Stimulated activated CD4-positive, alpha-beta T cell treated with anti-CD3 and anti-CD28 coated beads, Interleukin-15, amount 100 ng/mL, for 24 hours (primary cell): Measurements from ENCODE around the gene CDKN2AIP.
A peak's percentile ranks its signal among the peaks of the same experiment; 100 is the strongest.
"Not testable (repeated sequence)": the region's sequence is repeated elsewhere in the genome, so short reads cannot be mapped to it uniquely, and the experiment has no call there.

Source experiments
- DNase-seq: peaks from one replicate; pipeline ENCODE4 v3.0.0-alpha.2; 2020

Gene CDKN2AIP

DNA sequence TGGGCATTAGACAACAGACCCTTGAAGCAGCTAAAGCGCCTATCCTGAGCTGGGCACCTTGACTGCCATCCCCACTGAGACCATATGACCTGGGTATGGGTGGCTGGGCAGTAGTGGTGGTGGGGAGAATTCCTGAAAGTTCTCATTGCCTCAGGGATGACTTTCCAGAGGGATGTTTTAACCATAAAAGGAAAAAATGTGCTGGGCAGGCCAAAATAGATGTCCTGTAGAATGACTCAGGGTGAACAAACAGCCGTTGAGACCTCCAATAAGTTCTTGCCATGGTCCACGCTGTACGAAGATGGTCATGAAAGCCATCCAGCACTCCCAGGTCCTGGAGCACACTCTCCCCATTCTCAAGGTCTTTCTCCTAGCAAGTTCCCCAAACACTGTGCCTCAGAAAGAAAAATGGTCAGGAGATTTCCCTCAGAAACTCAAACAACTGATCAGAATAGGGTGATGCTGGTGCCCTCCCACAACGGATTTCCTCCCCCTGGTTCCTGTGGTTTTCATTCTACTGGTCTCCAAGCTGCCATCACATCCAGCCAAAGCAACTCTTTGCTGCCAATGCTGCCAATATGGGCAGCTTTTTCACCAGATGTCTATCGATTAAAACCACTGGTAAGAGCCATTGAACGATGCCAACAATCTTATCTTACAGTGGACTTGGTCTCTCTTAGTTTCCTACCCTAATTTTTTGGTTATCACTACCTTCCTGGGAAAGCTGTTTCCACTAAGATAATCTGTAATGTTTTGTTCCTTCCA lies 11.2 kb downstream of the CDKN2AIP start:
- no peak for DNase-seq

DNA sequence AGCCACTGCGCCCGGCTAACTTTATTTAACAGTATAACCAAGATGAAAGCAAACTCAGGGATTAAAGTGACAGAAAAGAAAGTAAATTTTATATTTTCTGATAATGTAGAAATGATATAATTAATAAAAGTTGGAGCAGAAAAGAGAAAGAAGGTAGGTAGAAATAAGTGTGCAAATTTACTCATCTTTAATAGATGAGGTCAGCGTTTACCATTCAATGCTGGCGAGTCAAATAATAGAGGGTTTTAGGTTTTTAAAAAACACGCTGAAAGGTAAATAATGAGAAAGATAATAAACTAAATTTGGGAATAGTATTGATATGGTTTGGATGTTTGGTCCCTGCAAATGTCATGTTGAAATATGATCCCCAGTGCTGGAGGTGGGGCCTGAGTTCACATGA lies 13.6 kb downstream of the CDKN2AIP start:
- no peak for DNase-seq

DNA sequence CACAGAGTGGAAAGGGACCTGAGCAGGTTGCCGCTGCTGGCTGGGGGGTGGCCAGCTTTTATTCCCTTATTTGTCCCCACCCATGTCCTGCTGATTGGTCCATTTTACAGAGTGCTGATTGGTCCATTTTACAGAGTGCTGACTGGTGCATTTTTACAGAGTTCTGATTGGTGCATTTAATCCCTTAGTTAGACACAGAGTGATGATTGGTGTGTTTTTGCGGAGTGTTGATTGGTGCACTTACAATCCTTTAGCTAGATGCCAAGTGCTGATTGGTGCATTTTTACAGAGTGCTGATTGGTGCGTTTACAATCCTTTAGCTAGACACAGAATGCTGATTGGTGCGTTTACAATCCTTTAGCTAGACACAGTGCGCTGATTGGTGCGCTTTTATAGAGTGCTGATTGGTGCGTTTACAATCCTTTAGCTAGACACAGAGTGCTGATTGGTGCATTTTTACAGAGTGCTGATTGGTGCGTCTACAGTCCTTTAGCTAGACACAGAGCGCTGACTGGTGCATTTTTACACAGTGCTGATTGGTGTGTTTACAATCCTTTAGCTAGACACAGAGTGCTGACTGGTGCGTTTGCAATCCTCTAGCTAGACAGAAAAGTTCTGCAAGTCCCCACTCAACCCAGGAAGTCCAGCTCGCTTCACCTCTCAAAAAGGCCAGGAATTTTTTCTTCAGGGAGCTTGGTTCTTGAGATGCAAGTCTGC lies 19.6 kb downstream of the CDKN2AIP start:
- not testable (repeated sequence) for DNase-seq

DNA sequence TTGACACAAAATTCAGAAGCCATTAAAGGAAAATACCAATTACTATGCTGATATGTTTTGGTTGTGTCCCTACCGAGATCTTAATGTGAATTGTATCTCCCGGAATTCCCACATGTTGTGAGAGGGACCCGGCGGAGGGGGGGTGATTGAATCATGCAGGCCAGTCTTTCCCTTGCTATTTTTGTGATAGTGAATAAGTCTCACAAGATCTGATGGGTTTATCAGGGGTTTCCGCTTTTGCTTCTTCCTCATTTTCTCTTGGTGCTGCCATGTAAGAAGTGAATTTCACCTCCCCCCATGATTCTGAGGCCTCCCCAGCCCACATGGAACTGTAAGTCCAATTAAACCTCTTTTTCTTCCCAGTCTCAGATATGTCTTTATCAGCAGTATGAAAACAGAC lies 21.4 kb downstream of the CDKN2AIP start:
- not testable (repeated sequence) for DNase-seq

DNA sequence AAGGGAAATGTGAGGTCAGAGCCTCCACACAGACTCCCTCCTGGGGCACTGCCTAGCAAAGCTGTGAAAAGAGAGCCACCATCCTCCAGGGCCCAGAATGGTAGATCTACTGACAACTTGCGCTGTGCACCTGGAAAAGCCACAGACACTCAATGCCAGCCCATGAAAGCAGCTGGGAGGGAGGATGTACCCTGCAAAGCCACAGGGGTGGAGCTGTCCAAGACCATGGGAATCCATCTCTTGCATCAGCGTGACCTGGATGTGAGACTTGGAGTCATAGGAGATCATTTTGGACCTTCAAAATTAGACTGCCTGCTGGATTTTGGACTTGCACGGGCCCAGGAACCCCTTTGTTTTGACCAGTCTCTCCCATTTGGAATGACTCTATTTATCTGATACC lies 22.8 kb downstream of the CDKN2AIP start:
- no peak for DNase-seq

DNA sequence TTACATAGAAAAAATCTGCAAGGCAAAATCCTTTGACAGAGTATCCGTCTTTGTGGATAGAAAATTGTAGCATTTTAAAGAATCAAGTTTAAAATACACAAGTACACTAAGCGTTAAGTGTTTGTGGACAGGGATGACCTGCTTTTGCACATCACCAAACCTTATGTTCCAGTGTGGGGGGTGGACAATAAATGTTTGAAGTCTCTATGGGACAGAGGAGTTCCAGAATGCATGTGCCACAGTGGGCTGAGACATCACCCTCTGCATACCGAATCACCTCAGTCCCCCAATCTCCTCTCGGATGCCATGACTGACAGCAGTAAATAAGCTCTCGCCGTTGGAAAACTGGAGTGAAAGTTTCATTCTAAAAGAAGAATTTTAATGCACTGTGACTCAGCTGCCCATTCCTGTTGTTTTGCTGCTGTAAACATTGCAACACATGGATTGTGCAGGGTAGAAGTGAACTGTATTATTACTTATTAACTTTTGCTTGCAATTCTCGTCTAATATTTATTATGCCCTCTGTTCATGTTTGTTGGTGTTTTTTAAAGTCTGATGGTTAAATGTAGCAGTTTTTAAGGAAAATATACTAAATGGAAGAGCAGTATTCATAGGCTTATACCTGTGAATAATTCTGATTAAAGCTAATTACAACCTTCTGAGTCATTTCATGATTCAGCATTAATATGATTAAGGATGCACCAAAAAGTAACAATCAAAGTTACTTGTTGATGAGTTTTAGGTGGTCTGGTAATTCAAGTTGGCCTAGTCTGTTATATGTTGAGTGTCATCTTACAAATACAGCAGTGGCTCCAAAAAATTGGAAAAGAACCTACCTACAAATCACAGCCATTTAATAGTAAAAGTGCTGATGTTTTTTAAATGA lies 24.0 kb downstream of the CDKN2AIP start:
- DNase-seq: no peak

DNA sequence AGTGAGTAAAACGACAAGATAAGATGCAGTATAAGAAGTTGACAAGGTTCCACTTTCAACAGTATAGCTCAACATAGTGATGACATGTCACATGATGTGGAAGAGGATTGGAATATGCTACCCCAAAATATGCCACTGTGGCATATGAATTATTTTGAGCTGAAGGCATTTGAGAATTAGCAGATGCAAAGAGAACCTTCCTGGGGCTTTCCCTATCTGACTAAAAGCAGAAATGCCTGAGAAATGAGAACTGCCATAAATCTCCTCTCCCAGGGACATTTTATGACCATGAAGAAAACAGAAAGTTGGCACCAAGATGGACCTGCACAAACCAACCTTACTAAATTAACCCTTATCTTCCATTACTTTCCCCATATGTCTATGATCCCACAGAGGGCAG lies 24.8 kb downstream of the CDKN2AIP start:
- no peak for DNase-seq

DNA sequence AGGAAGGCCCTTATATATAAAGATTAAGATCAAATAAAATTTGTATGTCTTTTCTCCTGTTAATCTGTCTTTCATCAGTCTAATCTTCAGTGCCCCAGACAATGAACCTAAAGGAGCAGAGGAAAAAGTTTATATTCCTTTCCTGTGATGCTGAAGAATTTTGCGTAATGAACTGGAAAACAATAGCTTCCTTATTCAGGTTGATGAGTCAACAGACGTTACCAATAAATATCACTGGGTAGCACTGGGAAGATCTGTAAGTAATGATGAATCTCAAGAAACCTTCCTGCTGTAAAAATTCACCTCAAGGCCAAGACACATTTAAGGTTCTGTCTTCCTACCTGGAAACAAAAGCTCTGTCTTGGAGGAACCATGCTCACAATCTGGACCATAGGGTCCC lies 25.5 kb downstream of the CDKN2AIP start:
- DNase-seq: no peak

DNA sequence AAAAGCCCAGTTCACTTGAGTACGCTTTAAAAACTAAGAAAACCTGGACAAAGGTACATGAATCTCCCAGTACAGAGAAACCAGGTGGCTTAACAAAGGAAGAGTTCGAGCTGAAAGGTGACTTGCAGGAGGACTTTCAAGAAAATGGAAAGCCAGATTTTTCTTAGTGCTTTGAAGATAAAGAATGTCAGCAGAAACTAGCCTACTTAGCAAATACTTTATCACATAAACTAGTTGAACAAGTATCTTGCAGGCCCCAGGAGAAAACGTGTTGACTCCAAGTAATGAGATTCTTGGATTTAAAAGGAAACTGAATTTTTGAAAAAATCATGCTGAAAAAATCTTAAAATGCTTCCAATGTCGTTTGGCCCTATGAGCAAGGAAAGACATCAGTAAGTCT lies 26.4 kb downstream of the CDKN2AIP start:
- DNase-seq: no peak

DNA sequence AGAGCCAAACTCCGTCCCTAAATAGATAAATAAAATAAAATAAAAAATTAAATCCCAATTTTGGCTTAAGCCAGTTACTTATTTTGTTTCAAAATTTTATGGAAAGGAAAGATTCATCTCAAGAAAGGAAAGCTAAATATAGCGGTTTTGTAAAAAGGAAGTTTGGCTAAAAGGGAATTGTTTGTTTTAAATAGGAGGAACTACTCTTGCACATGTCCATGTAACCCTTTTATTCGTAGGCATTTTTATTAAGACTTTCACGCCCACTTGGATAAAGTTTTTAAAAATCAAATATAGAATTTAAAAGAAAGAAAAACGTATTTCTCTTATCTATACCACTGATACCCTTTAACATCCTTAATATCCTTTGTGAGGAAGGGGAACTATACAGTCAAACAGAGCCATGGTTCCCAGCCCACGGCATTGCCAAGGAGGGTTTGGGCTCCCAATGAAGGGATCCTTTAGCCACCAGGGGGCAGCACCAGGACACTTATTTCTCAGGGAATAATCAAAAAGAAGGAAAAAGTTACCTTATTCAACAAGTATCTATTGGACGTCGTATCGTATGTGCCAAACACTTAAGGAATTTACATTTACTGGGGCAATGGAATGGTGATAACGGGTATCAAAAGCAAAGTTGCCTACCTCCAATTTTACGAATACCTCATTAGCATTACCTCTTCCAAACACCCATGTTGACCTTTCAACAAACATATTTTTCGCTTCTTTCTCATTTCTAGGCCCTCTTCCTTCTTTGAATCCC lies 27.7 kb downstream of the CDKN2AIP start:
- peak; percentile 89 for DNase-seq

DNA sequence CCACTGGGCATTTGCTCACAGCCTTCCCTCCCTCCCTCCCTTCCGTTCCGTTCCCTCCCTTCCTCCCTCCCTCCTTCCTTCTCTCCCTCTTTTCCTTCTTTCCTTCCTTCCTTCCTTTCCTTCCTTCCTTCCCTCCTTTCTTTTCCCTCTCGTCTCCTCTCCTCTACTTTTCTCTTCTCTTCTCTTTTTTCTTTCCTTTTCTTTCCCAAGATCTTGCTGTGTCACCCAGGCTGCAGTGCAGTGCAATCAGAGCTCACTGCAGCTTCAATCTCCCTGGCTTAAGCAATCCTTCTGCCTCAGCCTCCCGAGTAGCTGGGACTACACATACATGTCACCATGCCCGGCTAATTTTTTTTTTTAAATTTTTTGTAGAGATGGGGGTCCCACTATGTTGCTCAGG lies 33.7 kb downstream of the CDKN2AIP start:
- DNase-seq: no peak

DNA sequence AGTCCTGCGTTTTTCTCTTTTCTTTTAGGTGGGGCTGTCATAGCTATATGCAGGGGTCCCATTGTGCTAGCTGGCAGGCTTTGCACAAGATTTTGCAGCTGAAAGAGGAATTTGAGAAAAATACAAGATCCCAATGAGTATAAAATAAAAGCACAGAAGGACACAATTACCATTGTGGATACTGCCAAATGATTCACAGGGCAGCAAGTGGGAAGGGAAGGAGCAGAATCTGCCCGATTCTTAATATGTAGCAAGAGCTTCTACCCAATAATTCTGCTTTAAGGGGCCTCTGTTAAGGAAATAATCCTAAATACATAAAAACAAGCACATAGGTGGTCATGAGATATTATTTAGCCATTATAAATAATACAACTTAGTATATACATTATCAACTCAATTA lies 34.5 kb downstream of the CDKN2AIP start:
- DNase-seq: no peak

DNA sequence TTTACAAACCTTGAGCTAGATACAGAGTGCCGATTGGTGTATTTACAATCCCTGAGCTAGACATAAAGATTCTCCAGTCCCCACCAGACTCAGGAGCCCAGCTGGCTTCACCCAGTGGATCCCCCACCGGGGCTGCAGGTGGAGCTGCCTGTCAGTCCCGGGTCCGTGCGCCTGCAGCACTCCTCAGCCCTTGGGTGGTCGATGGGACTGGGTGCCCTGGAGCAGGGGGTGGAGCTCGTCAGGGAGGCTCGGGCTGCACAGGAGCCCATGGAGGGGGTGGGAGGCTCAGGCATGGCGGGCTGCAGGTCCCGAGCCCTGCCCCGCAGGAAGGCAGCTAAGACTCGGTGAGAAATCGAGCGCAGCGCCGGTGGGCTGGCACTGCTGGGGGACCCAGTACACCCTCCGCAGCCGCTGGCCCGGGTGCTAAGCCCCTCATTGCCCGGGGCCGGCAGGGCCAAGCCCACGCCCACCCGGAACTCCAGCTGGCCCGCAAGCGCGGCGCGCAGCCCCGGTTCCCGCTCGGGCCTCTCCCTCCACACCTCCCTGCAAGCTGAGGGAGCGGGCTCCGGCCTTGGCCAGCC lies 38.2 kb downstream of the CDKN2AIP start:
- not testable (repeated sequence) for DNase-seq

DNA sequence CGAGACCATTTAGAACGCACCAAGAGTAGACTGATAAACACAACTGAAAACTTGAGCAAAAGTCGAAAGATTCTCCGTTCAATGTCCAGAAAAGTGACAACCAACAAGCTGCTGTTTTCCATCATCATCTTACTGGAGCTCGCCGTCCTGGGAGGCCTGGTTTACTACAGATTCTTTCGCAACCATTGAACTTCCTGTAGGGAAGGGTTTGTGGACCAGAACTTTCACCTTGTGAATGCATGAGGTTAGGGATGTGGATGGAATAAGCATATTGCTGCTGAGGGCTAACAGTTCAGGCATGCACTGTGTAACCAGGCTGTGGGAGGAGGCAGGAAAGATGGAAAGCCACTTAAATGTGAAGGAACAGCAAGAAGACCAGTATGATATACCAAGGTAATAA lies 39.6 kb downstream of the CDKN2AIP start:
- DNase-seq: no peak

DNA sequence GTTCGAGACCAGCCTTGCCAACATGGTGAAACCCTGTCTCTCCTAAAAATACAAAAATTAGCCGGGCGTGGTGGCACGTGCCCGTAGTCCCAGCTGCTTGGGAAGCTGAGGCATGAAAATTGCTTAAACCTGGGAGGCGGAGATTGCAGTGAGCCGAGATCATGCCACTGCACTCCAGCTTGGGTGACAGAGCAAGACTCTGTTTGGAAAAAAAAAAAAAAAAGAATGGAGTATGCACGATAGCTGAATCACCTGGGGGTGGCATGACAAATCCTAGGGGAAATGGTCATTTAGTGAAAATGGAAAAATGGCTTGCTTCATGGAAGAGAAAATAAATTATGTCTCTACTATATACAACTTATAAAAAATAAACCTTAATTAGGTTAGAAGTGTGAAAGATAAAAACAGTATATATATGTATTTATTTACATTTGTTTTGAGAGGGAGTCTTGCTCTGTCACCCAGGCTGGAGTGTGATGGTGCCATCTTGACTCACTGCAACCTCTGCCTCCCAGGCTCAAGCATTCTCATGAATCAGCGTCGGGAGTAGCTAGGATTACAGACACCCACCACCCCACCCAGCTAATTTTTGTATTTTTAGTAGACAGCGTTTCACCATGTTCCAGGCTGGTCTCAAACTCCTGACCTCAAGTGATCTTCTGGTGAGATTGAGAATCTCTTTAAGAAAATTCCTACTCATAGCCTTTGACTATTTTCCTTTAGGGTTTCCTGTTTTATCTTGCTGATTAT lies 41.1 kb downstream of the CDKN2AIP start:
- no peak for DNase-seq

DNA sequence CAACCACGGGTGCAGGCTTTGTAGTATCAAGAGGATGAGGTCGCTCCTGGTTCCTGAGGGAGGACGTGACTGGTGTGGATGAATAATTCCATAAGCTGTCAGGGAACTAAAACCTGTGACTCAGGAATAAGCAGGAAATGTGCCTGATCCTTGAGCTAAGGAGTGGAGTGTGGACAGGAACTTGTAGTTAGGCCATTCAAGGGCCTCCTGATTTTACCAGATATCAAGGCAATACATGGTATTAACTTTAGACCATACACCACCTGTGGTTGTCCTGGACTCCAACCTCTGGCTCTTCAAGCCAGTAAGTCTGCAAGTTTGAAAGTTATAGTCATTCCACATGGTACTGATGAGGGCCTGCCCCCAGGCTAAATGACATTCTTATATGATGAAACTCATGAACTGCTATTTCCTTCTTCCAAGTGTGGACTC lies 48.4 kb downstream of the CDKN2AIP start:
- no peak for DNase-seq

DNA sequence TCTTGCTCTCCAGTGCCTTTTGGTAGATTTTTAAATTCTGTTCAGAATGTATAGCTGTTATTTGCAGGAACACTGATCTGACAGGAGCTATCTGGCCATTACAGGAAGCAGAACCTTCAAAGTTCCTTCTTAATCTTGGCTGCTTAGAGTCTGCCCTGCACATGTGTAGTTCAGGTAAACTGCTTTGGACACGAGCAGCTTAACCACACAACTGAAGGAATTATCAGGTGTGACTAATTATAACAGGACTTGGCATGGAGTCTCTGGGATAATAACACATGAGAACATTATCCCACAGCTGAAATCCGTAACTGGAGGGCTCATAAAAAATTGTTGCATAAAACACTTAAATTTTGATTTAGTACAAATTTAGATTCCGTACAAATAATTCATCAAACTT lies 48.8 kb downstream of the CDKN2AIP start:
- no peak for DNase-seq

DNA sequence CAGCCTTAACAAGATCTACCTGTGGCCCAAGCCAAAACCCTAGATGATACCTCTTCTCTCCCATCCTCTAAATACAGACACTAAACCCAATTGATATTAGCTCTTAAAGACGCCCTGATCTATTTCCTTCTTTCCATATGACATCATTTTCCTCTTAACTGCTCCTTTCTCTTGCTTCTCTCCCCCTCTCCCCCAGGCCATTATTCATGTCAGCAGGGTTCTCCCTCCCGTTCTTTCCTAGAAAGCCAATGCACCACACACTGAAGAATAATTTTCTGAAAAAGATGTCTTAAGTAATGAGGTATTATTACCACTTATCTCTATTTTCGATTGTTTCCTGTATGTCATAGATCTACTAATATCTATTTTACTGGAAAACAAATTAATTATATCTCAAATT lies 50.7 kb downstream of the CDKN2AIP start:
- no peak for DNase-seq
